HCT116 (cell line): ENCODE results near the gene HHIPL1. TPM values are rescaled to one million over a fixed set of nuclear protein-coding genes. Genes with fewer than 3 reads are reported as not detected.

Source experiments
- ATAC-seq: fragments of 200-7000 bp; cut with Tn5 transposase; 2 replicates; pipeline ENCODE4 v1.9.1; 2020; ENCODE audit warnings: mild to moderate bottlenecking, moderate library complexity
- BruUV-seq: library from RNA; stranded (reverse); fragments of 400-500 nt; replicated peaks from 2 replicates; lab custom pipeline; 2021; lab: Mats Ljungman, UMichigan
- CTCF ChIA-PET: fragments of 300-600 bp; sonication (Branson Sonifier 250); formaldehyde crosslinking; loops from one replicate; lab custom pipeline; 2021; ENCODE audit warnings: antibody characterized with exemption; lab: Charles Lee
- POLR2A ChIA-PET: fragments of 300-600, 350-600 bp; sonication (Branson Sonifier 250); formaldehyde crosslinking; loops from one replicate; lab custom pipeline; 2021; ENCODE audit warnings: antibody characterized with exemption; lab: Charles Lee
- RAD21 ChIA-PET, 2 experiments: fragments of 300-600 bp; sonication (Branson Sonifier 250); formaldehyde crosslinking; loops; one replicate each; lab custom pipeline; 2023; ENCODE audit warnings: low total read pairs in 2 of 2; ENCODE audit not compliant: uncharacterized antibody in 2 of 2, unreplicated experiment in 2 of 2, low non-redundant PET in 1 of 2; lab: Charles Lee
- DNase-seq: peaks from one replicate; pipeline ENCODE4 v3.0.0-alpha.2; 2010; ENCODE audit warnings: low read depth, low spot score
- H2AFZ ChIP-seq: fragments of 200-600 bp; shearing (Covaris generic), sonication (generic); 2 replicates; pipeline ENCODE4 v1.6.1; 2017; ENCODE audit warnings: low read depth, mixed run types, mixed read lengths, antibody characterized with exemption, low read length; ENCODE audit not compliant: poor library complexity, severe bottlenecking
- H3K27ac ChIP-seq: 2 replicates; pipeline ENCODE4 v1.5.1; 2012; ENCODE audit warnings: low read depth, low read length
- H3K27me3 ChIP-seq: fragments of 200-600 bp; sonication (generic); 2 replicates; pipeline ENCODE4 v1.6.1; 2016; ENCODE audit warnings: mixed run types, low read length, mixed read lengths; ENCODE audit not compliant: insufficient read depth
- H3K36me3 ChIP-seq, 2 experiments: fragments of 200-500 bp in 1 of 2; fragments of 200-600 bp in 1 of 2; sonication (Bioruptor generic) in 1 of 2; sonication (generic) in 1 of 2; 2 replicates each; pipeline versions ENCODE4 v1.5.1 to v1.6.1; 2014 to 2016; ENCODE audit warnings: low read length in 2 of 2, inconsistent platforms in 1 of 2, mixed read lengths in 1 of 2, mixed run types in 1 of 2; ENCODE audit not compliant: insufficient read depth in 2 of 2, control insufficient read depth in 1 of 2
- H3K4me1 ChIP-seq, 2 experiments: fragments of 200-600 bp in 1 of 2; sonication (generic) in 1 of 2; 2 replicates each; pipeline versions ENCODE4 v1.5.1 to v1.6.1; 2012 to 2017; ENCODE audit warnings: low read length in 2 of 2, inconsistent platforms in 1 of 2, mild to moderate bottlenecking in 1 of 2, mixed read lengths in 1 of 2, mixed run types in 1 of 2, moderate library complexity in 1 of 2; ENCODE audit not compliant: insufficient read depth in 2 of 2, control insufficient read depth in 1 of 2
- H3K4me2 ChIP-seq: fragments of 200-600 bp; sonication (generic); 2 replicates; pipeline ENCODE4 v1.6.1; 2017; ENCODE audit warnings: mixed run types, low read length, mixed read lengths
- H3K4me3 ChIP-seq, 2 experiments: fragments of 200-600 bp in 1 of 2; sonication (generic) in 1 of 2; replicated peaks in 1 of 2; 2 replicates each; pipeline ENCODE4 v1.5.1; 2011 to 2016; ENCODE audit warnings: low read length in 2 of 2, control low read depth in 1 of 2, low read depth in 1 of 2, mild to moderate bottlenecking in 1 of 2, mixed read lengths in 1 of 2, mixed run types in 1 of 2
- H3K79me2 ChIP-seq: fragments of 200-600 bp; sonication (generic); 2 replicates; pipeline ENCODE4 v1.6.1; 2017; ENCODE audit warnings: mild to moderate bottlenecking, mixed run types, low read length, moderate library complexity, mixed read lengths; ENCODE audit not compliant: insufficient read depth
- H3K9ac ChIP-seq: fragments of 200-600 bp; sonication (generic); 2 replicates; pipeline ENCODE4 v1.6.1; 2016; ENCODE audit warnings: low read length, mixed read lengths
- H3K9me2 ChIP-seq: fragments of 200-600 bp; sonication (generic), shearing (Covaris generic); 2 replicates; pipeline ENCODE4 v1.6.1; 2017; ENCODE audit warnings: mixed run types, mild to moderate bottlenecking, moderate library complexity; ENCODE audit not compliant: insufficient read depth
- H3K9me3 ChIP-seq, 2 experiments: fragments of 200-500 bp in 1 of 2; fragments of 200-600 bp in 1 of 2; sonication (Bioruptor generic) in 1 of 2; sonication (generic) in 1 of 2; 2 replicates each; pipeline ENCODE4 v1.6.1; 2014 to 2017; ENCODE audit warnings: low read length in 2 of 2, mixed read lengths in 2 of 2, inconsistent platforms in 1 of 2, low read depth in 1 of 2, mild to moderate bottlenecking in 1 of 2, mixed run types in 1 of 2, moderate library complexity in 1 of 2; ENCODE audit not compliant: control insufficient read depth in 1 of 2, insufficient read depth in 1 of 2
- H4K20me1 ChIP-seq: fragments of 200-600 bp; sonication (generic), shearing (Covaris generic); 2 replicates; pipeline ENCODE4 v1.6.1; 2017; ENCODE audit warnings: mixed run types, mild to moderate bottlenecking, moderate library complexity; ENCODE audit not compliant: insufficient read depth
- ATF3 ChIP-seq: IDR thresholded peaks from 2 replicates; pipeline ENCODE4 v1.6.1; 2012
- EGR1 ChIP-seq: IDR thresholded peaks from 2 replicates; pipeline ENCODE4 v1.6.1; 2012; ENCODE audit warnings: low read depth
- POLR2A ChIP-seq: IDR thresholded peaks from 2 replicates; pipeline ENCODE4 v1.7.0; 2011; ENCODE audit warnings: borderline replicate concordance; ENCODE audit not compliant: insufficient read depth, insufficient read length; ENCODE audit errors: extremely low read depth
- ZNF274 ChIP-seq: fragments of 200-500 bp; sonication (Bioruptor generic); IDR thresholded peaks from 2 replicates; pipeline ENCODE4 v1.6.1; 2014; ENCODE audit warnings: mild to moderate bottlenecking, low read depth, low read length, inconsistent platforms
- intact Hi-C: fragments of 100-400 bp; cut with micrococcal nuclease; formaldehyde crosslinking; loops from 2 replicates; pipeline ENCODE4 v1.10.0; 2022
- total RNA-seq: library from RNA; stranded (reverse); gene quantifications from one replicate; pipeline ENCODE4 v1.2.1, GENCODE V29; 2021; ENCODE audit not compliant: unreplicated experiment
- TF ChIP-seq, protein P1 (sequence below): IDR thresholded peaks from 2 replicates; pipeline ENCODE4 v1.6.1; 2012; ENCODE audit warnings: low read depth

HHIPL1 gene
- total RNA-seq, 1 experiment from 2014 or later: not detected

GRCh38 chr14:99654235-99654985 lies 9.5 kb downstream of the HHIPL1 start:
- Histone ChIP-seq H3K4me1 (peaks cover 3 to 4% of the 10 kb centered on the region in 2 experiments; a peak in 1 of 4 replicates), H3K9ac (no peak overlapping the region), H3K4me2 (no peak overlapping the region), H3K36me3 (no peaks in the 10 kb centered on the region), H3K79me2 (no peaks in the 10 kb centered on the region), H3K4me3 (no peak overlapping the region), H4K20me1 (no peaks in the 10 kb centered on the region), H2AFZ (no peak overlapping the region), H3K27ac (no peak overlapping the region), H3K27me3 (0 out of 2 replicates have a peak, but pooled peaks cover 7% of the 10 kb centered on the region), H3K9me3 (no peaks in the 10 kb centered on the region), H3K9me2 (no peaks in the 10 kb centered on the region)
- RAD21 ChIA-PET: no interaction called here
- POLR2A ChIA-PET: interaction anchor here (0.7 kb wide), 1 partner anchor 31 kb away, joined by 3 read pairs; no protein-coding TSS in a partner anchor
- TF ChIP-seq POLR2A: no peak
- no peak for TF ChIP-seq EGR1
- TF ChIP-seq, protein P1, sequence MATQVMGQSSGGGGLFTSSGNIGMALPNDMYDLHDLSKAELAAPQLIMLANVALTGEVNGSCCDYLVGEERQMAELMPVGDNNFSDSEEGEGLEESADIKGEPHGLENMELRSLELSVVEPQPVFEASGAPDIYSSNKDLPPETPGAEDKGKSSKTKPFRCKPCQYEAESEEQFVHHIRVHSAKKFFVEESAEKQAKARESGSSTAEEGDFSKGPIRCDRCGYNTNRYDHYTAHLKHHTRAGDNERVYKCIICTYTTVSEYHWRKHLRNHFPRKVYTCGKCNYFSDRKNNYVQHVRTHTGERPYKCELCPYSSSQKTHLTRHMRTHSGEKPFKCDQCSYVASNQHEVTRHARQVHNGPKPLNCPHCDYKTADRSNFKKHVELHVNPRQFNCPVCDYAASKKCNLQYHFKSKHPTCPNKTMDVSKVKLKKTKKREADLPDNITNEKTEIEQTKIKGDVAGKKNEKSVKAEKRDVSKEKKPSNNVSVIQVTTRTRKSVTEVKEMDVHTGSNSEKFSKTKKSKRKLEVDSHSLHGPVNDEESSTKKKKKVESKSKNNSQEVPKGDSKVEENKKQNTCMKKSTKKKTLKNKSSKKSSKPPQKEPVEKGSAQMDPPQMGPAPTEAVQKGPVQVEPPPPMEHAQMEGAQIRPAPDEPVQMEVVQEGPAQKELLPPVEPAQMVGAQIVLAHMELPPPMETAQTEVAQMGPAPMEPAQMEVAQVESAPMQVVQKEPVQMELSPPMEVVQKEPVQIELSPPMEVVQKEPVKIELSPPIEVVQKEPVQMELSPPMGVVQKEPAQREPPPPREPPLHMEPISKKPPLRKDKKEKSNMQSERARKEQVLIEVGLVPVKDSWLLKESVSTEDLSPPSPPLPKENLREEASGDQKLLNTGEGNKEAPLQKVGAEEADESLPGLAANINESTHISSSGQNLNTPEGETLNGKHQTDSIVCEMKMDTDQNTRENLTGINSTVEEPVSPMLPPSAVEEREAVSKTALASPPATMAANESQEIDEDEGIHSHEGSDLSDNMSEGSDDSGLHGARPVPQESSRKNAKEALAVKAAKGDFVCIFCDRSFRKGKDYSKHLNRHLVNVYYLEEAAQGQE: no peak
- TF ChIP-seq ZNF274: no peak
- TF ChIP-seq ATF3: no peak
- DNase-seq (no peak), ATAC-seq (peak; percentile 58)
- CTCF ChIA-PET: interaction anchor here (0.8 to 1.3 kb wide), 2 partner anchors 30 to 723 kb away, joined by 3 to 4 read pairs; partner anchors contain the start of gene CYP46A1
- intact Hi-C loops: no loop called here
- BruUV-seq: no TSS peak
